ENCODE results near the gene SH3RF2.
A peak's percentile ranks its signal among the peaks of the same experiment; 100 is the strongest.

SH3RF2 gene

DNA sequence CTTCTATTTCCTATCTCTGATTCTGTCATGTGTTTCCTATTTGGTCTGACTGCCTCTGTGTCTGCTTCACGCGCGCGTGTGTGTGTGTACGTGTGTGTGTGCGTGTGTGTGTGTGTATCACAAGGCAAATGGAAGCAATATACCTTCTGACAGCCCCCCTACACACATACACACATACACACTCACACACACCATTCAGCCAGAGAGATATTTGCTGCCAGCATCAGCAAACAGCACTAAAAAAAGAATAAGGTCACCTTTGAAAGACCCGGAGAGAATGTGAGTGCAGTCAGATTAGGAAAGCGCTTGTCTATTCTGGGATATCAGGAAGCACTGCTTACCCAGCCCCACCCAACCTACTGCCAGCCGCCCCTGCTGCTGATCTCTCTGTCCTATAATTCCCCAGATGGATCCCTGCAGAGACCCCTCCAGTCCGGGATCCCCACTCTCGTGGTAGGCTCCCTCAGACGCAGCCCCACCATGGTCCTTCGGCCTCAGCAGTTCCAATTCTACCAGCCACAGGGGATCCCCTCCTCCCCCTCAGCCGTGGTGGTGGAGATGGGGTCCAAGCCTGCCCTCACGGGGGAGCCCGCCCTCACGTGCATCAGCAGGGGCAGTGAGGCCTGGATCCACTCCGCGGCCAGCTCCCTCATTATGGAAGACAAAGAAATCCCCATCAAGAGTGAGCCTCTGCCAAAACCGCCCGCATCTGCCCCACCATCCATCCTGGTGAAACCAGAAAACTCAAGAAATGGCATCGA lies 123.3 kb downstream of the SH3RF2 start:
- Histone ChIP-seq H3K4me3 (ENCODE audit: low read length) (no peak overlapping the region), H3K36me3 (ENCODE audit: insufficient read depth, low read depth, low read length) (no peaks in the 10 kb centered on the region), H3K27me3 (ENCODE audit: insufficient read depth, low read length) (no peaks in the 10 kb centered on the region), H3K9me3 (ENCODE audit: insufficient read depth, low read depth, low read length) (no peaks in the 10 kb centered on the region), H3K4me1 (ENCODE audit: insufficient read depth, low read length) (no peaks in the 10 kb centered on the region), H3K9ac (ENCODE audit: low read depth, low read length) (no peak overlapping the region), H3K27ac (ENCODE audit: low read length) (no peak overlapping the region)

DNA sequence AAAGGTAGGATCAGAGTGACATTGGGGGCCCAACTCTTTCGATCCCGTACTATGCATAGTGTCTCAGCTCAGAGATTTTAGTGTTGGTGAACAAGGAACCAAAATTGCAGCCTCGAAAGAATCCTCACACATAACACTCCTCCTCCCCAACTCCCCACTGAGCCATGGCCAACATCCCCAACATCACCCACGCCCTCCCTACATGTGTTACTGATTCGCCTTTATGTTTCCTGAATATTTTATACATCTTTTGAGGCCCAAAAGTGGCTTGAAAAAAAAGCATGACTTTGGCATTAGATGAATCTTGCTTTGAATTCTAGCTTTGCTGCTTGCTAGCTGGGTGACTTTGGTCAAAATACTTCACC lies 123.8 kb downstream of the SH3RF2 start:
- no peak overlapping the region for H3K9ac ChIP-seq (ENCODE audit: low read depth, low read length)
- no peak overlapping the region for H3K4me3 ChIP-seq (ENCODE audit: low read length)
- no peaks in the 10 kb centered on the region for H3K27me3 ChIP-seq (ENCODE audit: insufficient read depth, low read length)
- H3K4me1 ChIP-seq (ENCODE audit: insufficient read depth, low read length): no peaks in the 10 kb centered on the region
- H3K9me3 ChIP-seq (ENCODE audit: insufficient read depth, low read depth, low read length): no peaks in the 10 kb centered on the region
- H3K36me3 ChIP-seq (ENCODE audit: insufficient read depth, low read depth, low read length): no peaks in the 10 kb centered on the region
- H3K27ac ChIP-seq (ENCODE audit: low read length): no peak overlapping the region

DNA sequence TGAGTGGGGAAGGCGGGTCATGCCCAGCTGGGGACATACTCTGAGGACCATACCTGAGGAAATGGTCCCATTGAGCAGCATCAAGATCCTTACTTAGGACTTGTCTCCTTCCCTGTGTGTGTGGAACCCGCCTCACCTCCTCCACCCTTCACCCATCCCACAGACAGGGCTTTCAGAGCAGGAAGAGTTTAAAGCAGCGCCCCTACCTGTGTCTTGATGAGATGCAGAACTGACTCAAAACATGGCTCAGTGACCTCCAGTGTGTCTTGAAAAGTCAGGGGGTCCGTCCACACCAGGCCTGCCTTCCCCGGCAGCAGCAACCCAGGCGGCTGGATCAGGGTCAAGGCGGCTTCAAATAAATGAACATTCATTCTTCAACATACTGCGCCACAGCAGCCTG lies 130.6 kb downstream of the SH3RF2 start:
- Histone ChIP-seq H3K9me3 (ENCODE audit: insufficient read depth, low read depth, low read length) (no peaks in the 10 kb centered on the region), H3K9ac (ENCODE audit: low read depth, low read length) (no peak overlapping the region), H3K4me1 (ENCODE audit: insufficient read depth, low read length) (no peaks in the 10 kb centered on the region), H3K4me3 (ENCODE audit: low read length) (no peak overlapping the region), H3K36me3 (ENCODE audit: insufficient read depth, low read depth, low read length) (no peaks in the 10 kb centered on the region), H3K27me3 (ENCODE audit: insufficient read depth, low read length) (peaks cover 16% of the 10 kb centered on the region; the same call in 1 of the 2 replicates), H3K27ac (ENCODE audit: low read length) (no peak overlapping the region)

DNA sequence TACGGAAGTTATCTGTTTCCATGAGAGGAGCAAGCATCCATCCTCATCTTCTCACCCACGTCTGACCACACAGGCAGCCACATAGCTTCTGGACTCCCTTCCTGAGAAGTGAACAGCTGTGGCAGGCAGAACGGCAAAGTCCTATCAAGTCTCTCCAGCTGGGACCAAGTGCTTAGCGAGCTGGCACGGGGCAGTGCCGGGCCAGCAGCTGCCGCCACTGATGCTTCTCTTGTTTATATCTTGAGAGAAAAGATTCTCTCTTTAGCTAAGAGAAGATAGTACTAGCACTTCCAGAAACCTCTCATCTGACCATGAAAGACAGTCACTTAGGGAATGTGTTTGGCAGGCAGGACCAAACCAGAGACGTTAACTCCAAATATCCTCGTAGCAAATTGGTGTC lies 131.8 kb downstream of the SH3RF2 start:
- Histone ChIP-seq H3K4me1 (ENCODE audit: insufficient read depth, low read length) (peaks cover 7% of the 10 kb centered on the region), H3K27me3 (ENCODE audit: insufficient read depth, low read length) (peaks cover 17% of the 10 kb centered on the region; the same call in 1 of the 2 replicates), H3K9ac (ENCODE audit: low read depth, low read length) (no peak overlapping the region)

DNA sequence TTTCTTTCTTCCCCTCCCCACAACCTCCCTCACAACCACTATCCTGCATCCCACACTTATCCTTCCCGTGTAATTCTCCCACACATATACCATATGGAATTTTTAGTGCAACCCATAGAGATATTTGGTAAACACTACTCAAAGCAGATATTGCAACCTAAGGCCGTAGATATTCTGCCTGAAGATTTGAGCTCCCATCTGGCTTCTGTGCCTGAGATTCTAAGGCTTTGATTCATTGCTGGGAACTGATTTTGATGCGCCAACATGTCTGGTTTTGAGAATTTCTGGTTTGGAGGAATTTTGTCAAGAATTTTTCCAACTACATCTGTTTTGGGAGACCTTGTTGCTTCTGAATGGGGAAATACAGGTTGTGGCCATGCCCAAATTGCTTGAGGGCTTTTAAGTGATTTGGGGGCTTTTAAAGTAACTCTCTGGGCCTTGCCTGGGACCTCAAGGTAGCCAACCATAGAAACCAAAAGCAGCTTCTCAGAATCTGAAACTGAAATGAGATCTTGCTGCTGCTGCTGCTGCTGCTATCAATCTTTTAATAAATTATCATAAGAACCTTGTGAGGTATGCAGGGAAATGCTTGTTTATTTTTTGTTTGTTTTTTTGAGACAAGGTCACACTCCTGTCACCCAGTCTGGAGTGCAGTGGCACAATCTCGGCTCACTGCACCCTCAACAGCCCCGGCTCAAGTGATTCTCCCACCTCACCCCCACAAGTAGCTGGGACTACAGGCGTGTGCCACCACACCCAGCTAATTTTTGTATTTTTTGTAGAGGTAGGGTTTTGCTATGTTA lies 132.8 kb downstream of the SH3RF2 start:
- Histone ChIP-seq H3K9me3 (ENCODE audit: insufficient read depth, low read depth, low read length) (no peaks in the 10 kb centered on the region), H3K4me3 (ENCODE audit: low read length) (no peak overlapping the region), H3K9ac (ENCODE audit: low read depth, low read length) (no peak overlapping the region), H3K27ac (ENCODE audit: low read length) (no peak overlapping the region), H3K27me3 (ENCODE audit: insufficient read depth, low read length) (peaks cover 21% of the 10 kb centered on the region; the same call in 1 of the 2 replicates), H3K4me1 (ENCODE audit: insufficient read depth, low read length) (peaks cover 14% of the 10 kb centered on the region), H3K36me3 (ENCODE audit: insufficient read depth, low read depth, low read length) (no peaks in the 10 kb centered on the region)

More for the DNA sequence above, 131.8 kb downstream of the SH3RF2 start:
- H3K9me3 ChIP-seq (ENCODE audit: insufficient read depth, low read depth, low read length): no peaks in the 10 kb centered on the region
- H3K36me3 ChIP-seq (ENCODE audit: insufficient read depth, low read depth, low read length): no peaks in the 10 kb centered on the region
- no peak overlapping the region for H3K4me3 ChIP-seq (ENCODE audit: low read length)
- H3K27ac ChIP-seq (ENCODE audit: low read length): no peak overlapping the region

DNA sequence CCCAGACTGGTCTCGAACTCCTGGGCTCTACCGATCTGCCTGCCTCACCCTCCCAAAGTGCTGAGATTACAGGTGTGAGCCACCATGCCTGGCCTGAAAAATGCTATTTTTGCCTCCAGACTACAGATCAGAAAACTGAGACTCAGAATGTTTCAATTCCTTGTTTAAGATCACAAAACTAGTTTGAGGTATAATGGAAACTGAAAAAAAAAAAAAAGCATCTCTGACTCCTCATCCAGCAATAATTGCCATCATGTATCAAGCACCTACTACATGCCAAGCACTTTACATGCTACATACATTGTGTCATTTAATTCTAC lies 133.4 kb downstream of the SH3RF2 start:
- no peaks in the 10 kb centered on the region for H3K36me3 ChIP-seq (ENCODE audit: insufficient read depth, low read depth, low read length)
- H3K9me3 ChIP-seq (ENCODE audit: insufficient read depth, low read depth, low read length): no peaks in the 10 kb centered on the region
- H3K4me1 ChIP-seq (ENCODE audit: insufficient read depth, low read length): peaks cover 16% of the 10 kb centered on the region
- peaks cover 21% of the 10 kb centered on the region; the same call in 1 of the 2 replicates for H3K27me3 ChIP-seq (ENCODE audit: insufficient read depth, low read length)
- H3K27ac ChIP-seq (ENCODE audit: low read length): no peak overlapping the region
- no peak overlapping the region for H3K4me3 ChIP-seq (ENCODE audit: low read length)
- H3K9ac ChIP-seq (ENCODE audit: low read depth, low read length): no peak overlapping the region

DNA sequence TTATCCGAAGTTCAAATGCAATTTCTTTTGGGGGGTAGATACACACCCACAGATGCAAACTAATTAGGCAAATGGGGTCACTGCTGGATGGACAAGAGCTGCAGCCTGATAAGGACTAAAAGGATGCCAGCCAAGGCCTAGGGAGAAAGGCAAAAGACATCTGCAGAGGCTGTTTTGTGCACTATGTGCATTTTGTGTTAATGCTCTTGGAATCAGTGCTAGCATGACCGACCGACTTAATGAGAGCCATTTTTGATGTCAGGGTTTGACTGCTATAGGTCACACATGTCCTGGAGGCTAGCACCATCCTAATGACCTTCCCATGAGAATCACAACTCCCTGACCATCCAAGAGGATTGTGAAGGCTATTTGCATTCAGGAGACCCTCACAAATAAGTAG lies 134.4 kb downstream of the SH3RF2 start:
- no peak overlapping the region for H3K9ac ChIP-seq (ENCODE audit: low read depth, low read length)
- no peaks in the 10 kb centered on the region for H3K9me3 ChIP-seq (ENCODE audit: insufficient read depth, low read depth, low read length)
- peaks cover 16% of the 10 kb centered on the region for H3K4me1 ChIP-seq (ENCODE audit: insufficient read depth, low read length)

DNA sequence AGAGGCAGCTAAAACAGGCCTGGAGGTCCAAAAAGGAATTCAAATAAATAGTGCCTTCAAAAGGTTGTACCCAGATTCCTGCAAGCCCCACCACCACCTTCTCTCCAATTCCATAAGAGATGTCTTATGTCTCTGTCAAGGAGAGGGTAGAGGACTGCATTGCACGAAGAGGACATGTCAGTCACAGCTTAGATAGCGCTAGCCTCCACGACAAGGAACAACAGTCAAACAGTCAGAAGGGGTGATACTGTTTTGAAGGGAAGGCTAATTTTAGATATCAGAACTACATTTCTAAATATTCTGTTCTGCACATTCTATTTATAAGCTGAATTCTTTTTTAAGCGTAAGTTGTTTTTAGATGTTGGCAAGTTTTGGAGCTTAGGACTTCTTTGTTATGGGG lies 134.8 kb downstream of the SH3RF2 start:
- Histone ChIP-seq H3K4me3 (ENCODE audit: low read length) (no peak overlapping the region), H3K27ac (ENCODE audit: low read length) (no peak overlapping the region), H3K9me3 (ENCODE audit: insufficient read depth, low read depth, low read length) (no peaks in the 10 kb centered on the region), H3K36me3 (ENCODE audit: insufficient read depth, low read depth, low read length) (no peaks in the 10 kb centered on the region), H3K4me1 (ENCODE audit: insufficient read depth, low read length) (peaks cover 17% of the 10 kb centered on the region), H3K27me3 (ENCODE audit: insufficient read depth, low read length) (peaks cover 21% of the 10 kb centered on the region; the same call in 1 of the 2 replicates), H3K9ac (ENCODE audit: low read depth, low read length) (no peak overlapping the region)

More for the DNA sequence above, 134.4 kb downstream of the SH3RF2 start:
- Histone ChIP-seq H3K27me3 (ENCODE audit: insufficient read depth, low read length) (peaks cover 21% of the 10 kb centered on the region; the same call in 1 of the 2 replicates), H3K36me3 (ENCODE audit: insufficient read depth, low read depth, low read length) (no peaks in the 10 kb centered on the region), H3K4me3 (ENCODE audit: low read length) (no peak overlapping the region), H3K27ac (ENCODE audit: low read length) (no peak overlapping the region)

DNA sequence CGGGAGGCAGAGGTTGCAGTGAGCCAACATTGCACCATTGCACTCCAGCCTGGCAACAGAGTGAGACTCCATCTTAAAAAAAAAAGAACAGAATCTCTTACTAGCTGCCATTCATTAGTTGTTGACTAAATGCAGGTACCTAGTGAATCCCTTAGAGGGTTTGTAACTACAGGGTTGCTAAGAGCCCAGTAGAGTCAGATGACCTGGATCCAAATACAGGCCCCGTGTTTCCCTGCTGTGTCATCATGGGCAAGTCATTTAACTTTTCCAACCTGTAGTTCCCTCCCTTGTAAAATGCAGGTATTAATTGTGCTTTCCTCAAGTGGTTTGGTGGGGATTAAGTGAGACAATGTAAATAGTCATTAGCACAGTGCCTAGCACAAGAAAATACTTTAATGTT lies 136.2 kb downstream of the SH3RF2 start:
- no peak overlapping the region for H3K27ac ChIP-seq (ENCODE audit: low read length)
- H3K4me3 ChIP-seq (ENCODE audit: low read length): peak overlapping the region; percentile 62
- H3K27me3 ChIP-seq (ENCODE audit: insufficient read depth, low read length): peaks cover 21% of the 10 kb centered on the region; the same call in 1 of the 2 replicates
- H3K9ac ChIP-seq (ENCODE audit: low read depth, low read length): no peak overlapping the region
- H3K4me1 ChIP-seq (ENCODE audit: insufficient read depth, low read length): peaks cover 27% of the 10 kb centered on the region
- no peaks in the 10 kb centered on the region for H3K9me3 ChIP-seq (ENCODE audit: insufficient read depth, low read depth, low read length)
- H3K36me3 ChIP-seq (ENCODE audit: insufficient read depth, low read depth, low read length): no peaks in the 10 kb centered on the region

DNA sequence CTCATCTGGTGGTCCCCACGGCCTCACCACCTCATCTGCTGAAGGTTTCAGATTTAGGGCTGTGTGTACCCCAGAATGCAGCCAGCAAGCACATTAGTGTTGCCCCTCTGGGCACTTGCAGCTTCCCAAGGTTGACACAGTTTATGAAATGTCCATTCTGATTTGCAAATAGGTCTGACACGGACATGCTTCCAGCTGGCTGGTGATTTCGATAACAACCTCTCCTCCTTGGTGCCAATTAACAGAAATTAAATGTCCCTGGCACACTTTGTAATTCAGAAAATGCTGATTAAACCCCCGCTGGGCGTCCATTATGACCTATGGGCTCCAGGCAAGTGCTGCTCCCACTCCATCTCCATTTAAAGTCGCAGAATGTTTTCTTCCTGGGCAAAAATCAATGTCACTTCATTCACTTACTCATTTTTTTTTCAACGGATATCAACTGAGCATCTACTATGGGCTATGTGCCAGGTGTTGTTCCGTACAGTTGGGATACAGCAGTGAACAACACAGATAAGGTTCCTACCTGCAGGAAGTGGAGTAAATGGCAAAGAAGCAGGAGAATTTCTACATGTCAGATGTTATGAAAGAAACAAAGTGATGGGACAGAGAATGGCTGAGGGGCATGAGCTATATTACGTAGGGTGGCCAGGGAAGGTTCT lies 137.0 kb downstream of the SH3RF2 start:
- Histone ChIP-seq H3K9ac (ENCODE audit: low read depth, low read length) (no peak overlapping the region), H3K9me3 (ENCODE audit: insufficient read depth, low read depth, low read length) (no peaks in the 10 kb centered on the region), H3K27ac (ENCODE audit: low read length) (no peak overlapping the region), H3K4me1 (ENCODE audit: insufficient read depth, low read length) (peaks cover 34% of the 10 kb centered on the region), H3K27me3 (ENCODE audit: insufficient read depth, low read length) (peaks cover 21% of the 10 kb centered on the region; the same call in 1 of the 2 replicates), H3K4me3 (ENCODE audit: low read length) (peak overlapping the region; percentile 62), H3K36me3 (ENCODE audit: insufficient read depth, low read depth, low read length) (no peaks in the 10 kb centered on the region)

DNA sequence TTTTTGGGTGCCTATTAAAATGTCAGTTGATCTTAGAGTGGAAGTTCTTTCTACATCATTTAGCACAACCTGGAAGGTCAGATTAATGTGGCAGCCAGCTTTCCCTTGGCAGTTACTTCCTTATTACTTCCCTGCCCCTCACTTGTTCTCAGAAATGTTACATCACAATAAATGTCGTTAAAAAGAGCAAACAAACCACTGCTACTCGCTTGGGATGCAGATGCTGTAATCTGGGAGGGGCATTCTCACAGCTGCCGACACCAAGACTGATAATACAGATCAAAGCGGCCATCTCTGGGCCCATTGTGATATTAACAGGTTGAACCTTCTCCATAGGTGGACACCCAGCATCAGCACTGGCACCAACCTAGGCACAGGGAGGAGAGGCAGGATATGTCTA lies 139.7 kb downstream of the SH3RF2 start:
- H3K9ac ChIP-seq (ENCODE audit: low read depth, low read length): no peak overlapping the region
- H3K4me3 ChIP-seq (ENCODE audit: low read length): peak overlapping the region; percentile 8; the same call in 1 of the 2 replicates
- H3K36me3 ChIP-seq (ENCODE audit: insufficient read depth, low read depth, low read length): no peaks in the 10 kb centered on the region
- no peaks in the 10 kb centered on the region for H3K9me3 ChIP-seq (ENCODE audit: insufficient read depth, low read depth, low read length)
- peaks cover 14% of the 10 kb centered on the region; the same call in 1 of the 2 replicates for H3K27me3 ChIP-seq (ENCODE audit: insufficient read depth, low read length)
- peaks cover 49% of the 10 kb centered on the region for H3K4me1 ChIP-seq (ENCODE audit: insufficient read depth, low read length)
- H3K27ac ChIP-seq (ENCODE audit: low read length): no peak overlapping the region

Measured in iPS-20b (cell line).